ENCODE data around the gene GAL3ST1.

Gene GAL3ST1

GRCh38 chr22:30531651-30532608 lies 42.5 kb downstream of the GAL3ST1 start:
- no peak for DNase-seq (ENCODE audit: low read depth)

- no peak for DNase-seq (ENCODE audit: low read depth)
These were observed 47.8 kb downstream of the GAL3ST1 start for GRCh38 chr22:30526656-30527055.

GRCh38 chr22:30523646-30524489 lies 50.6 kb downstream of the GAL3ST1 start:
- DNase-seq (ENCODE audit: low read depth): no peak

- DNase-seq (ENCODE audit: low read depth): no peak
These were observed 52.9 kb downstream of the GAL3ST1 start for GRCh38 chr22:30521368-30522156.

GRCh38 chr22:30519842-30520425 lies 54.5 kb downstream of the GAL3ST1 start:
- no peak for DNase-seq (ENCODE audit: low read depth)

GRCh38 chr22:30516731-30517130 lies 57.7 kb downstream of the GAL3ST1 start:
- no peak for DNase-seq (ENCODE audit: low read depth)

- DNase-seq (ENCODE audit: low read depth): no peak
These were observed 58.2 kb downstream of the GAL3ST1 start for GRCh38 chr22:30516273-30516672.

GRCh38 chr22:30514252-30514651 lies 60.2 kb downstream of the GAL3ST1 start:
- no peak for DNase-seq (ENCODE audit: low read depth)

- DNase-seq (ENCODE audit: low read depth): no peak
These were observed 61.0 kb downstream of the GAL3ST1 start for GRCh38 chr22:30513462-30513861.

GRCh38 chr22:30511911-30512310 lies 62.6 kb downstream of the GAL3ST1 start:
- no peak for DNase-seq (ENCODE audit: low read depth)

- DNase-seq (ENCODE audit: low read depth): no peak
These were observed 63.4 kb downstream of the GAL3ST1 start for GRCh38 chr22:30511109-30511508.

GRCh38 chr22:30508216-30508615 lies 66.2 kb downstream of the GAL3ST1 start:
- no peak for DNase-seq (ENCODE audit: low read depth)

GRCh38 chr22:30507670-30508069 lies 66.8 kb downstream of the GAL3ST1 start:
- DNase-seq (ENCODE audit: low read depth): no peak

- no peak for DNase-seq (ENCODE audit: low read depth)
These were observed 67.9 kb downstream of the GAL3ST1 start for GRCh38 chr22:30506507-30506968.

All from fibroblast of the conjunctiva (primary cell).